ENCODE results near the gene KCNN1. TPM values are rescaled to one million over a fixed set of nuclear protein-coding genes. Genes with fewer than 3 reads are reported as not detected.
A peak's percentile ranks its signal among the peaks of the same experiment; 100 is the strongest.
"Not testable (repeated sequence)": the region's sequence is repeated elsewhere in the genome, so short reads cannot be mapped to it uniquely, and the experiment has no call there.

KCNN1 gene
- 7.3 TPM for polyA plus RNA-seq (2013, experiment 1 of 4)
- 6.9 TPM for polyA plus RNA-seq (2013, experiment 2 of 4)
- 10.5 TPM for polyA plus RNA-seq (2013, experiment 3 of 4)
- polyA plus RNA-seq (2013, experiment 4 of 4), result 9.4 TPM

- no peaks in the 10 kb centered on the region for H3K36me3 ChIP-seq (ENCODE audit: control insufficient read depth, insufficient read depth, low read length)
- WGBS, 2 experiments, result 6% methylated on average over 59 of the region's 59 CpGs
- H3K4me3 ChIP-seq (ENCODE audit: insufficient read depth, low read depth, low read length), result peak within 1 kb of the TSS; percentile 64
- peaks cover 8% of the 10 kb centered on the region for H3K4me1 ChIP-seq (ENCODE audit: control insufficient read depth, insufficient read depth, low read length)
- no peaks in the 10 kb centered on the region for H3K9me3 ChIP-seq (ENCODE audit: control insufficient read depth, low read length)
- peaks cover 18% of the 10 kb centered on the region for H3K27me3 ChIP-seq (ENCODE audit: control insufficient read depth, insufficient read depth, low read length, poor library complexity, severe bottlenecking)
- H3K27ac ChIP-seq (ENCODE audit: insufficient read depth, low read depth, low read length, poor library complexity, severe bottlenecking), result no peak within 1 kb of the TSS
Observed at GRCh38 chr19:17966550-17967256, at the start of gene KCNN1. TSS of gene KCNN1 (plus strand) at chr19:17967107. CDS start at chr19:17973889, 6,782 bp downstream.

- H3K4me3 ChIP-seq (ENCODE audit: insufficient read depth, low read depth, low read length); H3K27me3 ChIP-seq (ENCODE audit: control insufficient read depth, insufficient read depth, low read length, poor library complexity, severe bottlenecking); H3K4me1 ChIP-seq (ENCODE audit: control insufficient read depth, insufficient read depth, low read length); H3K36me3 ChIP-seq (ENCODE audit: control insufficient read depth, insufficient read depth, low read length); H3K9me3 ChIP-seq (ENCODE audit: control insufficient read depth, low read length); H3K27ac ChIP-seq (ENCODE audit: insufficient read depth, low read depth, low read length, poor library complexity, severe bottlenecking): not testable (repeated sequence)
- 97% methylated on average over 20 to 24 of the region's 30 CpGs for WGBS, 2 experiments
Observed at GRCh38 chr19:17918151-17918550, 48.8 kb upstream of the KCNN1 start.

- H3K27me3 ChIP-seq (ENCODE audit: control insufficient read depth, insufficient read depth, low read length, poor library complexity, severe bottlenecking); H3K9me3 ChIP-seq (ENCODE audit: control insufficient read depth, low read length); H3K4me1 ChIP-seq (ENCODE audit: control insufficient read depth, insufficient read depth, low read length); H3K36me3 ChIP-seq (ENCODE audit: control insufficient read depth, insufficient read depth, low read length); H3K4me3 ChIP-seq (ENCODE audit: insufficient read depth, low read depth, low read length); H3K27ac ChIP-seq (ENCODE audit: insufficient read depth, low read depth, low read length, poor library complexity, severe bottlenecking): not testable (repeated sequence)
- 20% methylated on average over 1 of the region's 5 CpGs; no CpG with 5 or more reads in 1 of the 2 experiments for WGBS, 2 experiments
Observed at GRCh38 chr19:17919122-17919521, 47.8 kb upstream of the KCNN1 start.

- Histone ChIP-seq H3K4me1 (ENCODE audit: control insufficient read depth, insufficient read depth, low read length) (no peaks in the 10 kb centered on the region), H3K9me3 (ENCODE audit: control insufficient read depth, low read length) (no peaks in the 10 kb centered on the region), H3K27ac (ENCODE audit: insufficient read depth, low read depth, low read length, poor library complexity, severe bottlenecking) (no peak overlapping the region), H3K36me3 (ENCODE audit: control insufficient read depth, insufficient read depth, low read length) (no peaks in the 10 kb centered on the region), H3K4me3 (ENCODE audit: insufficient read depth, low read depth, low read length) (no peak overlapping the region), H3K27me3 (ENCODE audit: control insufficient read depth, insufficient read depth, low read length, poor library complexity, severe bottlenecking) (no peaks in the 10 kb centered on the region)
Observed at GRCh38 chr19:17920527-17920926, 46.4 kb upstream of the KCNN1 start.

GRCh38 chr19:17922138-17922537 lies 44.8 kb upstream of the KCNN1 start:
- WGBS, 2 experiments, result 81 to 82% methylated on average over 3 of the region's 3 CpGs
- no peaks in the 10 kb centered on the region for H3K4me1 ChIP-seq (ENCODE audit: control insufficient read depth, insufficient read depth, low read length)
- no peak overlapping the region for H3K27ac ChIP-seq (ENCODE audit: insufficient read depth, low read depth, low read length, poor library complexity, severe bottlenecking)
- H3K9me3 ChIP-seq (ENCODE audit: control insufficient read depth, low read length), result no peaks in the 10 kb centered on the region
- no peaks in the 10 kb centered on the region for H3K36me3 ChIP-seq (ENCODE audit: control insufficient read depth, insufficient read depth, low read length)
- no peak overlapping the region for H3K4me3 ChIP-seq (ENCODE audit: insufficient read depth, low read depth, low read length)
- H3K27me3 ChIP-seq (ENCODE audit: control insufficient read depth, insufficient read depth, low read length, poor library complexity, severe bottlenecking), result no peaks in the 10 kb centered on the region

GRCh38 chr19:17926044-17926443 lies 40.9 kb upstream of the KCNN1 start:
- WGBS, 2 experiments, result 85 to 95% methylated on average over 4 of the region's 4 CpGs
- Histone ChIP-seq H3K36me3 (ENCODE audit: control insufficient read depth, insufficient read depth, low read length) (no peaks in the 10 kb centered on the region), H3K4me3 (ENCODE audit: insufficient read depth, low read depth, low read length) (no peak overlapping the region), H3K4me1 (ENCODE audit: control insufficient read depth, insufficient read depth, low read length) (no peaks in the 10 kb centered on the region), H3K9me3 (ENCODE audit: control insufficient read depth, low read length) (no peaks in the 10 kb centered on the region), H3K27me3 (ENCODE audit: control insufficient read depth, insufficient read depth, low read length, poor library complexity, severe bottlenecking) (no peaks in the 10 kb centered on the region), H3K27ac (ENCODE audit: insufficient read depth, low read depth, low read length, poor library complexity, severe bottlenecking) (no peak overlapping the region)

GRCh38 chr19:17929056-17929455 lies 37.9 kb upstream of the KCNN1 start:
- 84 to 90% methylated on average over 4 of the region's 4 CpGs for WGBS, 2 experiments
- no peak overlapping the region for H3K27ac ChIP-seq (ENCODE audit: insufficient read depth, low read depth, low read length, poor library complexity, severe bottlenecking)

GRCh38 chr19:17931532-17932191 lies 35.2 kb upstream of the KCNN1 start:
- Histone ChIP-seq H3K9me3 (ENCODE audit: control insufficient read depth, low read length) (no peaks in the 10 kb centered on the region), H3K36me3 (ENCODE audit: control insufficient read depth, insufficient read depth, low read length) (no peaks in the 10 kb centered on the region), H3K4me3 (ENCODE audit: insufficient read depth, low read depth, low read length) (peak overlapping the region; percentile 82), H3K4me1 (ENCODE audit: control insufficient read depth, insufficient read depth, low read length) (peaks cover 5% of the 10 kb centered on the region), H3K27me3 (ENCODE audit: control insufficient read depth, insufficient read depth, low read length, poor library complexity, severe bottlenecking) (no peaks in the 10 kb centered on the region), H3K27ac (ENCODE audit: insufficient read depth, low read depth, low read length, poor library complexity, severe bottlenecking) (no peak overlapping the region)
- 27% methylated on average over 14 of the region's 14 CpGs for WGBS, 2 experiments

More at GRCh38 chr19:17929056-17929455, 37.9 kb upstream of the KCNN1 start:
- no peaks in the 10 kb centered on the region for H3K36me3 ChIP-seq (ENCODE audit: control insufficient read depth, insufficient read depth, low read length)
- H3K4me1 ChIP-seq (ENCODE audit: control insufficient read depth, insufficient read depth, low read length), result peaks cover 5% of the 10 kb centered on the region
- H3K9me3 ChIP-seq (ENCODE audit: control insufficient read depth, low read length), result no peaks in the 10 kb centered on the region
- H3K27me3 ChIP-seq (ENCODE audit: control insufficient read depth, insufficient read depth, low read length, poor library complexity, severe bottlenecking), result no peaks in the 10 kb centered on the region
- H3K4me3 ChIP-seq (ENCODE audit: insufficient read depth, low read depth, low read length), result no peak overlapping the region

- no peaks in the 10 kb centered on the region for H3K27me3 ChIP-seq (ENCODE audit: control insufficient read depth, insufficient read depth, low read length, poor library complexity, severe bottlenecking)
- H3K4me3 ChIP-seq (ENCODE audit: insufficient read depth, low read depth, low read length), result peak within 1 kb of the TSS; percentile 82
- peak within 1 kb of the TSS; percentile 88 for H3K27ac ChIP-seq (ENCODE audit: insufficient read depth, low read depth, low read length, poor library complexity, severe bottlenecking)
- no peaks in the 10 kb centered on the region for H3K9me3 ChIP-seq (ENCODE audit: control insufficient read depth, low read length)
- no peaks in the 10 kb centered on the region for H3K36me3 ChIP-seq (ENCODE audit: control insufficient read depth, insufficient read depth, low read length)
- WGBS, 2 experiments, result 1% methylated on average over 64 of the region's 64 CpGs
- H3K4me1 ChIP-seq (ENCODE audit: control insufficient read depth, insufficient read depth, low read length), result peaks cover 5% of the 10 kb centered on the region
Observed at GRCh38 chr19:17932485-17933338, 34.2 kb upstream of the KCNN1 start, which contains the start of gene CCDC124. TSS of gene CCDC124 (plus strand) at chr19:17933015. CDS start at chr19:17936421, 3,406 bp downstream.
